H1 (cell line): ENCODE results near the gene PRKCA. TPM values are rescaled to one million over a fixed set of nuclear protein-coding genes. Genes with fewer than 3 reads are reported as not detected.

Experiments used
- CBX8 ChIP-seq: fragments of 300-800, 300-1000 bp; sonication (generic); IDR thresholded peaks from 2 replicates; pipeline ENCODE4 v1.7.1; 2016; ENCODE audit warnings: low read depth, low read length, borderline replicate concordance
- JUN ChIP-seq: IDR thresholded peaks from 2 replicates; pipeline ENCODE4 v1.6.1; 2011; ENCODE audit warnings: low read depth, mild to moderate bottlenecking, improper control_type of control experiment, low read length
- MAFK ChIP-seq: IDR thresholded peaks from 2 replicates; pipeline ENCODE4 v1.6.1; 2012; ENCODE audit warnings: low read depth, mild to moderate bottlenecking, improper control_type of control experiment, low read length
- SIN3A ChIP-seq, 2 experiments: IDR thresholded peaks in 1 of 2; conservative IDR thresholded peaks in 1 of 2; 2 replicates each; pipeline ENCODE4 v1.6.1; 2011 to 2012; ENCODE audit warnings: low read length in 2 of 2, improper control_type of control experiment in 1 of 2, low read depth in 1 of 2, mild to moderate bottlenecking in 1 of 2
- SUZ12 ChIP-seq: fragments of 200-600 bp; sonication (generic); IDR thresholded peaks from 2 replicates; pipeline ENCODE4 v1.6.1; 2012; ENCODE audit warnings: mild to moderate bottlenecking, inconsistent platforms, low read length, moderate library complexity, mixed read lengths
- YY1 ChIP-seq: IDR thresholded peaks from 2 replicates; pipeline ENCODE4 v1.6.1; 2011; ENCODE audit warnings: low read depth, mild to moderate bottlenecking, low read length
- polyA plus RNA-seq, 7 experiments: library from polyadenylated mRNA; depleted of rRNA in 3 of 7; stranded (reverse) in 5 of 7; unstranded in 2 of 7; fragments of >200 nt in 5 of 7; fragments of 200-250 nt in 2 of 7; gene quantifications; 1 replicate in 5 of 7; 2 replicates in 1 of 7; 4 replicates in 1 of 7; pipeline versions ENCODE4 v1.2.1 to v1.2.3, GENCODE V29; 2011 to 2013; ENCODE audit warnings: missing spikeins in 2 of 7, mixed read lengths in 2 of 7
- total RNA-seq: library from RNA; stranded (reverse); fragmentation: NEBNext Ultra II Directional; extraction: Animal tissue kit (Norgen Biotek cat#: 25700); gene quantifications from 2 replicates; pipeline ENCODE4 v1.2.1, GENCODE V29; 2021

Gene PRKCA
- total and polyA plus RNA-seq, 2 of the 8 experiments (the other 6 are each of a cell fraction or from before 2014, with no cell fraction given) = 5.8 to 17.8 TPM

DNA sequence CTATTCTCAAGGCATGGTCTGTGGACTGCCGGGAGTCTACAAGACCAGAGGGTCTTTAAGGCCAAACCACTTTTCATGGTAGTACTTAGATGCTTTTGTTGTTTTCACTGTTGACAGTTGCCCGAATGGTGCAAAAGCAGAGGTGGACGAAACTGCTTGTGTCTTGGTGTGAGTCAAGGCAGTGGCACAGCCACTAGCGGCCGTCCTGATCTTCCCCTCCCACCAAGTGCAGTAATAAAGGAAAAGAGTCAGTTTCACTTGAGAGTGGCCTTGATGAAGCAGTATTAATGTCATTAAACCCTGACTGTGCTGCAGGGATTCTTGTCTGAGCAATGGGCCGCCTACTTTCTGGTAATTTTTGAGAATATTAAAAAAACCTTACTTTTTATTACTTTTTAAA lies 109.1 kb downstream of the PRKCA start (continued):
- TF ChIP-seq MAFK (no peak), CBX8 (no peak), SUZ12 (no peak), YY1 (no peak), SIN3A (conservative IDR thresholded peaks at IDR 0.05 in 1 of 2, IDR thresholded peaks at IDR 0.05 in 1 of 2; ENCODE audit: low read depth in 1 of 2, low read length in 2 of 2) (no peak), JUN (no peak)
